DND-41 (cell line): Measurements from ENCODE around the gene DPH3.

Experiments used
- ATAC-seq: fragments of 200-7000 bp; cut with Tn5 transposase; 3 replicates; pipeline ENCODE4 v1.9.1; 2021; ENCODE audit warnings: low read depth; ENCODE audit not compliant: insufficient read depth
- DNase-seq: peaks from one replicate; pipeline ENCODE4 v3.0.0-alpha.2; 2020
- H2AFZ ChIP-seq: 2 replicates; pipeline ENCODE4 v1.6.0; 2012; ENCODE audit warnings: low read depth, low read length
- H3K27ac ChIP-seq: 2 replicates; pipeline ENCODE4 v1.5.1; 2012; ENCODE audit warnings: low read length, inconsistent platforms
- H3K27me3 ChIP-seq: fragments of 200-600 bp; sonication (generic); 2 replicates; pipeline ENCODE4 v1.6.0; 2012; ENCODE audit warnings: low read length, mild to moderate bottlenecking, inconsistent platforms; ENCODE audit not compliant: insufficient read depth, poor library complexity
- H3K36me3 ChIP-seq: 2 replicates; pipeline ENCODE4 v1.5.1; 2012; ENCODE audit warnings: low read length, inconsistent platforms; ENCODE audit not compliant: insufficient read depth
- H3K4me1 ChIP-seq: 2 replicates; pipeline ENCODE4 v1.5.1; 2012; ENCODE audit warnings: mild to moderate bottlenecking, low read length; ENCODE audit not compliant: insufficient read depth
- H3K4me2 ChIP-seq: 2 replicates; pipeline ENCODE4 v1.6.0; 2012; ENCODE audit warnings: mild to moderate bottlenecking, moderate library complexity, low read length, inconsistent platforms; ENCODE audit not compliant: insufficient read depth
- H3K4me3 ChIP-seq, 2 experiments: fragments of 200-600 bp in 1 of 2; shearing (Covaris generic) in 1 of 2; 2 replicates each; pipeline ENCODE4 v1.5.1; 2012 to 2016; ENCODE audit warnings: inconsistent platforms in 2 of 2, low read length in 2 of 2, mild to moderate bottlenecking in 2 of 2, low read depth in 1 of 2, moderate library complexity in 1 of 2
- H3K79me2 ChIP-seq: 2 replicates; pipeline ENCODE4 v1.6.0; 2012; ENCODE audit warnings: low read length, inconsistent platforms; ENCODE audit not compliant: insufficient read depth
- H3K9ac ChIP-seq: 2 replicates; pipeline ENCODE4 v1.6.0; 2012; ENCODE audit warnings: low read depth, mild to moderate bottlenecking, inconsistent platforms, low read length, moderate library complexity
- H3K9me3 ChIP-seq: 2 replicates; pipeline ENCODE4 v1.5.1; 2012; ENCODE audit warnings: low read length, moderate library complexity, mild to moderate bottlenecking, inconsistent platforms; ENCODE audit not compliant: insufficient read depth, severe bottlenecking
- H4K20me1 ChIP-seq: 2 replicates; pipeline ENCODE4 v1.6.0; 2012; ENCODE audit warnings: low read length; ENCODE audit not compliant: insufficient read depth
- EZH2 ChIP-seq: IDR thresholded peaks from 3 replicates; pipeline ENCODE4 v1.6.1; 2012; ENCODE audit warnings: borderline replicate concordance, low read depth, mild to moderate bottlenecking, moderate library complexity, low read length, inconsistent platforms; ENCODE audit not compliant: severe bottlenecking
- TF ChIP-seq, protein P1 (sequence below): IDR thresholded peaks from 2 replicates; pipeline ENCODE4 v1.5.1; 2012; ENCODE audit warnings: borderline replicate concordance, low read length, moderate library complexity, mild to moderate bottlenecking; ENCODE audit not compliant: poor library complexity, severe bottlenecking; ENCODE audit errors: extremely low read depth

DPH3 gene

DNA sequence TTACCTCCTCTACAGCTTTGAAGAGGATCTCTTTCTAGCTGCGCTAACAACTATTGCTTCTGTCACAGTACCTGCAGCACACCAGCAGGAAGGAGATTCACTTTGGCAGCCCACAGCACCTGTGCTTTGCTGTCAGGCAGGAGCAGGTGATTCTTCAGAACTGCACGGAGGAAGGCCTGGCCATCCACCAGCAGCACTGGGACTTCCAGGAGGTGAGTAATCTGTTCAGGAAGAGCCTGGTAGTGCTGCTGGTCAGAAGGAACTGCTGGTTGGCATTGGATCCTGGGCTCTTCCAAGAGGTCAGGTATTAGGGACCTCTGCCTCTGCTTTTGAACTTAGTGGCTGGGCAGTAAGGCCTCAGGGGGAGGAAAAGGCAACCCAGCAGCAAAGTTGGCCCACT is 42.2 kb downstream of the DPH3 start:
- DNase-seq (no peak), ATAC-seq (no peak)
- H3K9ac ChIP-seq, result no peak overlapping the region
- no peaks in the 10 kb centered on the region for H3K79me2 ChIP-seq
- H3K4me1 ChIP-seq, result no peaks in the 10 kb centered on the region
- no peak overlapping the region for H3K27ac ChIP-seq
- H3K36me3 ChIP-seq, result no peaks in the 10 kb centered on the region
- no peaks in the 10 kb centered on the region for H3K9me3 ChIP-seq
- no peak overlapping the region for H3K4me3 ChIP-seq
- no peak overlapping the region for H2AFZ ChIP-seq
- no peaks in the 10 kb centered on the region for H4K20me1 ChIP-seq
- H3K4me2 ChIP-seq, result no peak overlapping the region
- TF ChIP-seq, protein P1, sequence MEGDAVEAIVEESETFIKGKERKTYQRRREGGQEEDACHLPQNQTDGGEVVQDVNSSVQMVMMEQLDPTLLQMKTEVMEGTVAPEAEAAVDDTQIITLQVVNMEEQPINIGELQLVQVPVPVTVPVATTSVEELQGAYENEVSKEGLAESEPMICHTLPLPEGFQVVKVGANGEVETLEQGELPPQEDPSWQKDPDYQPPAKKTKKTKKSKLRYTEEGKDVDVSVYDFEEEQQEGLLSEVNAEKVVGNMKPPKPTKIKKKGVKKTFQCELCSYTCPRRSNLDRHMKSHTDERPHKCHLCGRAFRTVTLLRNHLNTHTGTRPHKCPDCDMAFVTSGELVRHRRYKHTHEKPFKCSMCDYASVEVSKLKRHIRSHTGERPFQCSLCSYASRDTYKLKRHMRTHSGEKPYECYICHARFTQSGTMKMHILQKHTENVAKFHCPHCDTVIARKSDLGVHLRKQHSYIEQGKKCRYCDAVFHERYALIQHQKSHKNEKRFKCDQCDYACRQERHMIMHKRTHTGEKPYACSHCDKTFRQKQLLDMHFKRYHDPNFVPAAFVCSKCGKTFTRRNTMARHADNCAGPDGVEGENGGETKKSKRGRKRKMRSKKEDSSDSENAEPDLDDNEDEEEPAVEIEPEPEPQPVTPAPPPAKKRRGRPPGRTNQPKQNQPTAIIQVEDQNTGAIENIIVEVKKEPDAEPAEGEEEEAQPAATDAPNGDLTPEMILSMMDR, result no peak
- TF ChIP-seq EZH2, result no peak
- H3K27me3 ChIP-seq, result peaks cover 3% of the 10 kb centered on the region

DNA sequence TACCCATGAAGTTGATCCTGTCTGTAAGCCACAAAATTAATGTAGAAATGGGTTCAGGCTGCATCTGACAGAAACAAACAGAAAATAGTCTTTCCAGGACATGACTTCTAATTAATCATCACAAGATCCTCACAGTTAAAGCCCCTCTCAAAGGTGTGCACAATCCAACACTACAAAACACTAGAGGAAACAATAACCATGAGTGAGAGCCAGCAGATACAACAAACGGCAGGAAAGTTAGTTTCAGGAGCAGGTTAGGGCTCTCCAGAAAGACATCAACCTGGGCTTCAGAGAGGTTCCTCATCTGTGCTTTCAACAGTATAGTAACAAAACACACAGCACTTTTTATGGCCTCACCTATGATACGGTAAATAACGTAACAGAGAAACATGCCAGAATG is 42.8 kb downstream of the DPH3 start:
- no peak for TF ChIP-seq EZH2
- TF ChIP-seq, protein P1, result no peak
- no peak for ATAC-seq
- no peak for DNase-seq
- Histone ChIP-seq H3K27me3 (peaks cover 3% of the 10 kb centered on the region), H3K79me2 (no peaks in the 10 kb centered on the region), H3K36me3 (no peaks in the 10 kb centered on the region), H4K20me1 (no peaks in the 10 kb centered on the region), H3K4me2 (no peak overlapping the region), H3K4me3 (no peak overlapping the region), H3K9me3 (no peaks in the 10 kb centered on the region), H3K9ac (no peak overlapping the region), H2AFZ (no peak overlapping the region), H3K27ac (no peak overlapping the region), H3K4me1 (no peaks in the 10 kb centered on the region)

DNA sequence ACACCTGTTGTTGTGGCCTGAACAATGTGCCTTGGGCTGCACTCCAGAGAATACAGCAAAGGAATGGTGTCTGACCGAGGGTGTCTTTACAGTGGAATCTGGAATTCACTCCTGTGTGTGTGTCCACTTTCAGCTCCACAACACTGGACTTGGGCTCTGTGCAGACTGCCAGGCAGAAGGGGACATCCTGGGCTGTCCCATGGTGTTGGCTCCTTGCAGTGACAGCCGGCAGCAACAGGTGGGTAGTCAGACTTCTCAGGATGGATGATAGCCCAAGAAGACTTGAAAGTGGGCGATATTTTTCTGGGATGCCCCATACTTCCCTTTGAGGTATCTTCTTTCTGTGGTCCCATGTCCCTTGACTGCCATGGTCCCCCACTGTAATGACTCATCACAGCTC is 45.0 kb downstream of the DPH3 start:
- Histone ChIP-seq H3K4me1 (no peaks in the 10 kb centered on the region), H3K27me3 (peaks cover 3% of the 10 kb centered on the region), H3K79me2 (no peaks in the 10 kb centered on the region), H3K27ac (no peak overlapping the region), H3K4me3 (no peak overlapping the region), H4K20me1 (no peaks in the 10 kb centered on the region), H2AFZ (no peak overlapping the region), H3K9ac (no peak overlapping the region), H3K4me2 (no peak overlapping the region), H3K9me3 (no peaks in the 10 kb centered on the region), H3K36me3 (no peaks in the 10 kb centered on the region)
- ATAC-seq (no peak), DNase-seq (no peak)
- TF ChIP-seq EZH2, result no peak
- TF ChIP-seq, protein P1, result no peak

DNA sequence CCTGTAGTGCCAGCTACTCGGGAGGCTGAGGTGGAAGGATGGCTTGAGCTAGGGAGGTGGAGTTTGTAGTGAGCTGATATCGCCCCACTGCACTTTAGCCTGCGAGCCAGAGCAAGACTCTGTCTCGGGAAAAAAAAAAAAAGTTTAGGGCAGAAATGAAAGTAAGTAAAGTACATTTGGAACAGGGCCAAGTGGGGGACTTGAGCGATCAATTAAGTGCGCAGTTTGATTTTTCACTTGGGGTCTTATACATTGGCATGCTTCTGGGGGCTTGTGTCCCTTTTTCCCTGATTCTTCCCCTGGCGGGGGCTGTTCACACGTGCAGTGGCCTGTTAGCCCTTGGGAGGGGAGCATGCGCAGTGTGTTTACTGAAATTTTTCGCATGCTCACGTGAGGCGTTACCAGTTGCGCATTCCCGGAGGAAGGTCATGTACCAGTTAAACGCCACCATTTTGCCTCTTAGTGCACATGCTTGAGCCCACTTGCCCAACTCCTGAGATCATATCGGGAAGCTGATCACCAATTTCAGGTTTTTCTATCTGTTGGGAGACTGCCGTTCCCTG is 48.3 kb downstream of the DPH3 start:
- no peak overlapping the region for H3K4me2 ChIP-seq
- H4K20me1 ChIP-seq, result no peaks in the 10 kb centered on the region
- no peak overlapping the region for H3K27ac ChIP-seq
- DNase-seq, result no peak
- no peaks in the 10 kb centered on the region for H3K4me1 ChIP-seq
- no peak overlapping the region for H3K4me3 ChIP-seq
- H3K27me3 ChIP-seq, result peaks cover 3% of the 10 kb centered on the region
- H3K79me2 ChIP-seq, result no peaks in the 10 kb centered on the region
- ATAC-seq, result no peak
- no peaks in the 10 kb centered on the region for H3K9me3 ChIP-seq
- no peak overlapping the region for H3K9ac ChIP-seq
- H2AFZ ChIP-seq, result no peak overlapping the region
- H3K36me3 ChIP-seq, result no peaks in the 10 kb centered on the region
- no peak for TF ChIP-seq EZH2
- TF ChIP-seq, protein P1, result no peak
